Gastroesophageal sphincter (tissue), 3 donors: ENCODE measurements around the gene IL3.

Source experiments
- CTCF ChIP-seq, 4 experiments: fragments of 200-600 bp in 2 of 4; fragments of 450-650 bp in 2 of 4; sonication (generic) in 1 of 4; IDR thresholded peaks; one replicate each; pipeline ENCODE4 v1.5.1; 2017 to 2019; ENCODE audit warnings: antibody characterized with exemption in 4 of 4, mild to moderate bottlenecking in 2 of 4, moderate library complexity in 2 of 4
- EP300 ChIP-seq: sonication (generic); formaldehyde crosslinking; IDR thresholded peaks from one replicate; pipeline ENCODE4 v1.6.1; 2017; ENCODE audit warnings: antibody characterized with exemption, mild to moderate bottlenecking

- TF ChIP-seq CTCF (IDR thresholded peaks at IDR 0.05) = no peak
- no peak for TF ChIP-seq EP300
Observed at GRCh38 chr5:132010989-132011621, 49.4 kb upstream of the IL3 start.
